Mucosa of stomach (tissue), 1 donor: ENCODE results near the gene FBL.
"Not testable (repeated sequence)": the region's sequence is repeated elsewhere in the genome, so short reads cannot be mapped to it uniquely, and the experiment has no call there.

ENCODE experiments used
- H3K27me3 ChIP-seq: one replicate; pipeline ENCODE4 v1.7.0; 2013; ENCODE audit warnings: mild to moderate bottlenecking, low read length; ENCODE audit not compliant: control insufficient read depth, insufficient read depth
- H3K36me3 ChIP-seq: one replicate; pipeline ENCODE4 v1.7.0; 2013; ENCODE audit warnings: low read length; ENCODE audit not compliant: control insufficient read depth, insufficient read depth
- H3K4me1 ChIP-seq: one replicate; pipeline ENCODE4 v1.7.0; 2013; ENCODE audit warnings: mild to moderate bottlenecking, low read length; ENCODE audit not compliant: control insufficient read depth, insufficient read depth
- H3K4me3 ChIP-seq: one replicate; pipeline ENCODE4 v1.7.0; 2013; ENCODE audit warnings: low read length
- H3K9ac ChIP-seq: one replicate; pipeline ENCODE4 v1.7.0; 2013; ENCODE audit warnings: mild to moderate bottlenecking, low read length, moderate library complexity
- H3K9me3 ChIP-seq: one replicate; pipeline ENCODE4 v1.7.0; 2013; ENCODE audit warnings: mild to moderate bottlenecking, low read length, moderate library complexity; ENCODE audit not compliant: control insufficient read depth
- donor health status: Pancreatic carcinoma.

FBL gene

GRCh38 chr19:39814111-39814510, 32.1 kb downstream of the FBL start:
- H3K9ac ChIP-seq, H3K27me3 ChIP-seq, H3K36me3 ChIP-seq, H3K4me3 ChIP-seq, H3K9me3 ChIP-seq, H3K4me1 ChIP-seq: not testable (repeated sequence)

DNA sequence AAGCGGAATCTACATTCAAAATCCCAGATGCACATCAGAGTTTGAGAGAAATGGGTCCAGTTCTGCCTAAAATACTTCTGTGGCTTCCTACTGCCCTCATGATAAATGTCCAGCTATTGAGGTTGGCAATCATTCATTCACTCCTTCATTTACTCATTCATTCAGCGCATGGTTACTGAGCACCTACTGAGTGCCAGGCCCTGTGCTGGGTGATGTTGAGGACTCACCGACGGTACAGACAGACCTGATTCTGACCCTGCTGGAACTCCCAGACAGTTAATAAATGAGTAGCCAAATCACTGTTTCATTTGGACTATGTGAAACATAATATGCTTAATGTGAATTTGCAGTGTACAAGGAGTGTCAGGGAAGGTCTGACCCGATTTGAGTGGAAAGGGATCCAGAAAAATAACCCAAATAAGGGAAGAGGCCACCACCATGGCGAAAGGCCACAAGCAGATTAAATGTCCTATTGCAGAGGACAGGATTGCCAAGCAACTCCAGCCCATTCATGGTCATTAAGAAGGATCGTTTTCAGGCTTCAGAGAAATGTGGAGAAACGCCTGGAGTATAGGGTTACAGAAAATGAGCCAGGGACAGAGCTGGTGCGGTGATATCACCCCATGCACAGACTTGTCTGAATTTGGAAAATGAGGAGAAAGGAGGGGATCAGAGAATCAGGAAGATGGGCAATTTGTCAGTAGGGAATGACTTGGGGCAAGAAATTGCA, 32.8 kb downstream of the FBL start:
- Histone ChIP-seq H3K9me3 (no peaks in the 10 kb centered on the region), H3K4me3 (no peak overlapping the region), H3K36me3 (no peaks in the 10 kb centered on the region), H3K27me3 (no peaks in the 10 kb centered on the region), H3K9ac (no peak overlapping the region), H3K4me1 (no peaks in the 10 kb centered on the region)

GRCh38 chr19:39811064-39811463, 35.1 kb downstream of the FBL start:
- H3K36me3 ChIP-seq, result no peaks in the 10 kb centered on the region
- no peaks in the 10 kb centered on the region for H3K27me3 ChIP-seq
- no peaks in the 10 kb centered on the region for H3K4me1 ChIP-seq
- no peak overlapping the region for H3K4me3 ChIP-seq
- no peak overlapping the region for H3K9ac ChIP-seq
- H3K9me3 ChIP-seq, result no peaks in the 10 kb centered on the region

DNA sequence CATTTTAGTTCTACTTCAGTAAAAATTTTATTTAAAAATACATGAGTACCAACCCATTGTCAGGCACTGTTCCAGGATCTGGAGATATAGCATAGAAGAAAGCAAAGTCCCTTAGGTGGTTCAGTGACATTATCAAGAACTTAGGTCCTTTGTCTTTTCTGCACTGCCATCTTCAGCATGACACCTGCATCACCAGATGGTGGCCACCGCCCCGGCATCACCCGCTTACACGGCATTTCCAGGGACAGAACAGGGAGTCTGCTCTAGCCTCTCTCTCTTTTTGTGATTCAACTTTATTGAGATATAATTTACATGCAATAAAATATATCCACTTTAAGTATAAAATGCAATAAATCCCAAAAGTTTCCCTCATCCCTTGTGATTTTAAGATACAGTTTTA, 35.8 kb downstream of the FBL start:
- Histone ChIP-seq H3K4me1 (no peaks in the 10 kb centered on the region), H3K27me3 (no peaks in the 10 kb centered on the region), H3K9ac (no peak overlapping the region), H3K36me3 (no peaks in the 10 kb centered on the region), H3K9me3 (no peaks in the 10 kb centered on the region), H3K4me3 (no peak overlapping the region)

DNA sequence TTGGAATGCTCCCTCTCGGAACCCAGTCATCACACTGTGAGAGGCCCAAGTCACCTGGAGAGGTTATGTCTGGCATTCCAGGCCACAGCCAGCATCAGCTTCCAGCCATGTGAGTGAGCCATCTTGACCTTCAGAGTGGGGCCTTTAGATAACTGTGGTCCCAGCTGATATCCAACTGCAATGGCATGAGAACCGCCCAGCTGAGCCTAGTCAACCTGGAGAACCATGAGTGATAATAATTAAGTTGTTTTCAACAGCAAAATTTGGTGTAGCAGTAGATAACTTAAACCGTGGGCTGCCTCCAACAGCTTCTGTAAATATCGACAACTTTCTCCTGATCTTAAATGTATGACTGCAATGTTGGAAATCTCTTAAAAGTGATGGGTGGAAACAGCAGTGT, 36.8 kb downstream of the FBL start:
- Histone ChIP-seq H3K9me3 (no peaks in the 10 kb centered on the region), H3K9ac (no peak overlapping the region), H3K36me3 (no peaks in the 10 kb centered on the region), H3K27me3 (no peaks in the 10 kb centered on the region), H3K4me3 (no peak overlapping the region), H3K4me1 (no peaks in the 10 kb centered on the region)

DNA sequence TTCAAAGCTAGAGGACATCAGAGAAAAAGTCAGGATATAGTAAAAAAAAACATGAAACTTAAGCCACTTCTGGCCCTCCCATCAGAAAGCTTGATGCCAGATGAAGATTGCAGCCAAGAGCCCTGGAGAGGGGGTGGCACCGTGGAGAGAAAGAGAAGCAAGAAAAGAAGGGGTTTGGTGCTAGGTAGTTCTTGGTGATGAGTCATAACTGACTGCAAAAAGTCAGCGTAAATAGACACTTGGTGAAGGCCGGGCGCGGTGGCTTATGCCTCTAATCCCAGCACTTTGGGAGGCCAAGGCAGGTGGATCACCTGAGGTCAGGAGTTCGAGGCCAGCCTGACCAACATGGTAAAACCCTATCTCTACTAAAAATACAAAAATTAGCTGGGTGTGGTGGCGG, 37.5 kb downstream of the FBL start:
- H3K4me1 ChIP-seq, H3K36me3 ChIP-seq, H3K4me3 ChIP-seq, H3K9ac ChIP-seq, H3K9me3 ChIP-seq, H3K27me3 ChIP-seq: not testable (repeated sequence)

GRCh38 chr19:39807846-39808364, 38.3 kb downstream of the FBL start:
- H3K4me3 ChIP-seq, result no peak overlapping the region
- H3K9ac ChIP-seq, result no peak overlapping the region
- H3K9me3 ChIP-seq, result no peaks in the 10 kb centered on the region
- H3K27me3 ChIP-seq, result no peaks in the 10 kb centered on the region
- no peaks in the 10 kb centered on the region for H3K36me3 ChIP-seq
- H3K4me1 ChIP-seq, result no peaks in the 10 kb centered on the region

- Histone ChIP-seq H3K9me3 (no peaks in the 10 kb centered on the region), H3K4me1 (no peaks in the 10 kb centered on the region), H3K9ac (no peak overlapping the region), H3K36me3 (no peaks in the 10 kb centered on the region), H3K4me3 (no peak overlapping the region), H3K27me3 (no peaks in the 10 kb centered on the region)
These were observed 41.1 kb downstream of the FBL start for GRCh38 chr19:39805104-39805503.

GRCh38 chr19:39802958-39803357, 43.2 kb downstream of the FBL start:
- H3K4me1 ChIP-seq, result no peaks in the 10 kb centered on the region
- H3K36me3 ChIP-seq, result no peaks in the 10 kb centered on the region
- H3K27me3 ChIP-seq, result no peaks in the 10 kb centered on the region
- H3K9me3 ChIP-seq, result no peaks in the 10 kb centered on the region
- no peak overlapping the region for H3K9ac ChIP-seq
- no peak overlapping the region for H3K4me3 ChIP-seq

DNA sequence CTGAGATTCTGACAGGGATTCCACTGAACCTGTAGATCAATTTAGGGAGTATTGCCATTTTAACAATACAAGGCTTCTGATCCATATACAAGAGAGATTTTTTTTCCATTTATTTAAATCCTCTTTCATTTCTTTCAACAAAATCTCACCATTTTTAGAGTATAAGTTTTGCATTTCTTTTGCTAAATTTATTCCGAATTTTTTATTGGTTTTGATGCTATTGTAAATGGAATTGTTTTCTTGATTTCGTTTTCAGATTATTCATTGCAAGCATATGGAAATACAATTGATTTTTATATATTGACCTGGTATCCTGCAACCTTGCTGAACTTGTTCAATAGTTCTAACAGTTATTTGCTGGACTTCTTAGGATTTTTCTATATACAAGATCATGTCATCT, 49.1 kb downstream of the FBL start:
- no peaks in the 10 kb centered on the region for H3K36me3 ChIP-seq
- no peaks in the 10 kb centered on the region for H3K4me1 ChIP-seq
- H3K27me3 ChIP-seq, result no peaks in the 10 kb centered on the region
- no peak overlapping the region for H3K4me3 ChIP-seq
- no peaks in the 10 kb centered on the region for H3K9me3 ChIP-seq
- no peak overlapping the region for H3K9ac ChIP-seq

- H3K9ac ChIP-seq, result no peak overlapping the region
- H3K27me3 ChIP-seq, result no peaks in the 10 kb centered on the region
- no peaks in the 10 kb centered on the region for H3K36me3 ChIP-seq
- H3K4me3 ChIP-seq, result no peak overlapping the region
- H3K4me1 ChIP-seq, result no peaks in the 10 kb centered on the region
- H3K9me3 ChIP-seq, result no peaks in the 10 kb centered on the region
These were observed 50.1 kb downstream of the FBL start for GRCh38 chr19:39796000-39796498.

DNA sequence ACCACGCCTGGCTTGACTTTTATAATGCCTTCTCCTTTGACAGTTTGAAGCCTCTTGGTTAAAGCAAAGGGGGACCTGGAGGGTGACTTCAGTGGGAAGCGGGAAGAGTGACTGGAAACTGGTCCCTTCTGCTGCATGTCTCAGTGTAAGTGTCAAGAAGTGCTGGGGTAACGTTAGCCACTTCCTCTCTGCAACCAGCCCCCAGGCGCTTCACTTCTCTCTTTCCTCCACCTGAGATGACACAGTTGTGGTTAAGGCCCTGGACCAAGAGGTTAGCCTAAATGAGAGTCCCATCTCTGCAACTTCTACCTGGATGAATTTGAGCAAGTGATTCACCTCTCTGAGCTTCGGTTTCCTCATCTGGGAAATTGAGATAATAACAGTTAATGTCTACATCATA, 51.2 kb downstream of the FBL start:
- H3K27me3 ChIP-seq, result no peaks in the 10 kb centered on the region
- H3K4me3 ChIP-seq, result no peak overlapping the region
- no peaks in the 10 kb centered on the region for H3K9me3 ChIP-seq
- no peaks in the 10 kb centered on the region for H3K36me3 ChIP-seq
- H3K4me1 ChIP-seq, result no peaks in the 10 kb centered on the region
- H3K9ac ChIP-seq, result no peak overlapping the region
